DMS153 (cell line): ENCODE data around the gene PREB.
A peak's percentile ranks its signal among the peaks of the same experiment; 100 is the strongest.

Source experiments
- DNase-seq: peaks from one replicate; lab custom pipeline; 2025; lab: John Stamatoyannopoulos, UW

PREB gene

GRCh38 chr2:27095745-27096651 is 38.4 kb downstream of the PREB start:
- peak; percentile 12 for DNase-seq

- DNase-seq = no peak
Measured at GRCh38 chr2:27095427-27095744, 39.0 kb downstream of the PREB start.

GRCh38 chr2:27094353-27094984 is 40.0 kb downstream of the PREB start:
- DNase-seq = no peak

GRCh38 chr2:27093430-27094352 is 40.7 kb downstream of the PREB start:
- no peak for DNase-seq

GRCh38 chr2:27092696-27093429 is 41.6 kb downstream of the PREB start:
- no peak for DNase-seq

GRCh38 chr2:27091746-27092695 is 42.4 kb downstream of the PREB start:
- no peak for DNase-seq

GRCh38 chr2:27089111-27089954 is 45.1 kb downstream of the PREB start:
- DNase-seq = no peak

GRCh38 chr2:27088634-27089033 is 45.8 kb downstream of the PREB start:
- no peak for DNase-seq

GRCh38 chr2:27087823-27088410 is 46.5 kb downstream of the PREB start:
- no peak for DNase-seq

GRCh38 chr2:27086724-27087593 is 47.5 kb downstream of the PREB start, which contains the start of gene KHK:
Gene KHK (plus strand): TSS chr2:27086772. CDS start chr2:27087260, 488 bp downstream.
- DNase-seq = peak; percentile 66

GRCh38 chr2:27086090-27086723 is 48.2 kb downstream of the PREB start:
- DNase-seq = peak; percentile 84

- DNase-seq = peak; percentile 12
Measured at GRCh38 chr2:27085673-27086089, 48.8 kb downstream of the PREB start.

- no peak for DNase-seq
Measured at GRCh38 chr2:27085062-27085672, 49.3 kb downstream of the PREB start.

- no peak for DNase-seq
Measured at GRCh38 chr2:27084297-27085061, 50.0 kb downstream of the PREB start.

GRCh38 chr2:27083410-27084296 is 50.8 kb downstream of the PREB start:
- DNase-seq = no peak
